ENCODE results near the gene AFAP1L1. TPM values are rescaled to one million over a fixed set of nuclear protein-coding genes. Genes with fewer than 3 reads are reported as not detected.

The AFAP1L1 gene
- total and polyA plus RNA-seq, 2 of the 13 experiments (the other 11 are each of a cell fraction or from before 2014, with no cell fraction given): 0.38 to 1.0 TPM

- Histone ChIP-seq H3K27ac (ENCODE audit: extremely low read length, insufficient read depth, low read length) (no peak overlapping the region), H3K9me3 (ENCODE audit: low read length) (no peaks in the 10 kb centered on the region), H3K27me3 (ENCODE audit: control insufficient read depth in 1 of 2, insufficient read depth in 2 of 2, low read length in 2 of 2) (no peaks in the 10 kb centered on the region; a peak in 1 of 5 replicates), H2AFZ (ENCODE audit: low read length) (no peak overlapping the region), H4K20me1 (ENCODE audit: insufficient read depth, low read length) (no peaks in the 10 kb centered on the region), H3K4me2 (ENCODE audit: low read depth, low read length) (no peak overlapping the region), H3K4me1 (ENCODE audit: insufficient read depth, low read length) (peaks cover 28% of the 10 kb centered on the region), H3K36me3 (replicated peaks in 1 of 2; ENCODE audit: control insufficient read depth in 1 of 2, insufficient read depth in 2 of 2, low read length in 2 of 2) (no peaks in the 10 kb centered on the region), H3K79me2 (ENCODE audit: insufficient read depth, low read length) (no peaks in the 10 kb centered on the region), H3K4me3 (replicated peaks in 1 of 3; ENCODE audit: insufficient read depth in 1 of 3, low read depth in 2 of 3, low read length in 3 of 3) (no peak overlapping the region), H3K9ac (ENCODE audit: insufficient read depth, low read depth, low read length) (no peak overlapping the region)
- intact Hi-C loops (cut with micrococcal nuclease; ENCODE audit: unreplicated experiment): no loop called here
- no peak for DNase-seq (ENCODE audit: low spot score)
- WGBS (ENCODE audit: low lambda C conversion rate): no CpG with 5 or more reads among the region's 1 CpG
- CTCF ChIA-PET (ENCODE audit: low intra/inter-chr PET ratio, low total read pairs): no interaction called here
- BruUV-seq (replicated peaks): no TSS peak
- TF ChIP-seq THAP9 (CRISPR knock-in tag; IDR thresholded peaks at IDR 0.05; ENCODE audit: borderline replicate concordance): no peak
- no peak for TF ChIP-seq RARG (CRISPR knock-in tag; IDR thresholded peaks at IDR 0.05; ENCODE audit: low read depth)
- POLR2A ChIA-PET: interaction anchor here (1.0 kb wide), 1 partner anchor 39 kb away, joined by 3 read pairs; no protein-coding TSS in a partner anchor
- no peak for ATAC-seq
- FAIRE-seq: no peak
- in situ Hi-C loops (cut with HindIII; ENCODE audit: extremely low pct_ligation_motif_present, low pct_unique_long_range_greater_than_20kb): no loop called here
Observed at GRCh38 chr5:149360272-149360671, 88.6 kb downstream of the AFAP1L1 start.

- ChIA-PET CTCF (ENCODE audit: low intra/inter-chr PET ratio, low total read pairs) (no interaction called here), POLR2A (no interaction called here)
- no peaks in the 10 kb centered on the region for H3K36me3 ChIP-seq (replicated peaks in 1 of 2; ENCODE audit: control insufficient read depth in 1 of 2, insufficient read depth in 2 of 2, low read length in 2 of 2)
- no peaks in the 10 kb centered on the region for H3K9me3 ChIP-seq (ENCODE audit: low read length)
- no peaks in the 10 kb centered on the region for H4K20me1 ChIP-seq (ENCODE audit: insufficient read depth, low read length)
- H3K4me1 ChIP-seq (ENCODE audit: insufficient read depth, low read length): peaks cover 45% of the 10 kb centered on the region
- H3K79me2 ChIP-seq (ENCODE audit: insufficient read depth, low read length): no peaks in the 10 kb centered on the region
- no peaks in the 10 kb centered on the region; a peak in 1 of 5 replicates for H3K27me3 ChIP-seq (ENCODE audit: control insufficient read depth in 1 of 2, insufficient read depth in 2 of 2, low read length in 2 of 2)
- intact Hi-C loops (cut with micrococcal nuclease; ENCODE audit: unreplicated experiment): no loop called here
- no peak overlapping the region; the same call in 1 of the 2 replicates for H3K4me2 ChIP-seq (ENCODE audit: low read depth, low read length)
- BruUV-seq (replicated peaks): no TSS peak
- ATAC-seq (no peak), DNase-seq (ENCODE audit: low spot score) (no peak), FAIRE-seq (no peak)
- WGBS (ENCODE audit: low lambda C conversion rate): 9% methylated on average over 9 of the region's 12 CpGs
- H2AFZ ChIP-seq (ENCODE audit: low read length): no peak overlapping the region
- no peak overlapping the region for H3K27ac ChIP-seq (ENCODE audit: extremely low read length, insufficient read depth, low read length)
- in situ Hi-C loops (cut with HindIII; ENCODE audit: extremely low pct_ligation_motif_present, low pct_unique_long_range_greater_than_20kb): no loop called here
- no peak overlapping the region for H3K9ac ChIP-seq (ENCODE audit: insufficient read depth, low read depth, low read length)
- H3K4me3 ChIP-seq (replicated peaks in 1 of 3; ENCODE audit: insufficient read depth in 1 of 3, low read depth in 2 of 3, low read length in 3 of 3): no peak overlapping the region; a peak in 1 of 6 replicates
- TF ChIP-seq DNMT3B (CRISPR knock-in tag; conservative IDR thresholded peaks at IDR 0.05) (no peak), DR1 (CRISPR knock-in tag; IDR thresholded peaks at IDR 0.05) (no peak), TFDP1 (CRISPR knock-in tag; IDR thresholded peaks at IDR 0.05; ENCODE audit: borderline replicate concordance) (no peak), ZNF484 (CRISPR knock-in tag; IDR thresholded peaks at IDR 0.05; ENCODE audit: borderline replicate concordance, low read depth) (no peak), STAT6 (CRISPR knock-in tag; IDR thresholded peaks at IDR 0.05; ENCODE audit: borderline replicate concordance) (no peak), ZNF768 (CRISPR knock-in tag; IDR thresholded peaks at IDR 0.05) (peak; percentile 48; the same call in 1 of the 2 replicates), ARHGAP35 (CRISPR knock-in tag; IDR thresholded peaks at IDR 0.05; ENCODE audit: borderline replicate concordance) (no peak)
Observed at GRCh38 chr5:149362541-149362940, 90.9 kb downstream of the AFAP1L1 start.

Data from HepG2 (cell line).